Neural progenitor cell (in vitro differentiated cells): ENCODE measurements around the gene TLK1. TPM values are rescaled to one million over a fixed set of nuclear protein-coding genes. Genes with fewer than 3 reads are reported as not detected.
A peak's percentile ranks its signal among the peaks of the same experiment; 100 is the strongest.

Experiments
- DNase-seq: peaks from one replicate; pipeline ENCODE4 v3.0.0-alpha.2; 2016; ENCODE audit warnings: low spot score
- H2AFZ ChIP-seq: fragments of 200-600 bp; sonication (generic); replicated peaks from 2 replicates; pipeline ENCODE4 v1.6.1; 2016; ENCODE audit warnings: antibody characterized with exemption
- H3F3A ChIP-seq: fragments of 200-600 bp; sonication (generic); 2 replicates; pipeline ENCODE4 v1.6.1; 2016; ENCODE audit warnings: antibody characterized with exemption, low read depth
- H3K27ac ChIP-seq: fragments of 200-600 bp; sonication (generic); 2 replicates; pipeline ENCODE4 v1.5.1; 2016; ENCODE audit warnings: mild to moderate bottlenecking
- H3K27me3 ChIP-seq: fragments of 200-600 bp; sonication (generic); 2 replicates; pipeline ENCODE4 v1.6.1; 2016; ENCODE audit warnings: mild to moderate bottlenecking, moderate library complexity
- H3K36me3 ChIP-seq: fragments of 200-600 bp; sonication (generic); 2 replicates; pipeline ENCODE4 v1.5.1; 2016
- H3K4me1 ChIP-seq: fragments of 200-600 bp; sonication (generic); 2 replicates; pipeline ENCODE4 v1.6.1; 2016; ENCODE audit warnings: mixed run types
- H3K4me2 ChIP-seq: fragments of 200-600 bp; sonication (generic); 2 replicates; pipeline ENCODE4 v1.6.1; 2016
- H3K4me3 ChIP-seq: fragments of 200-600 bp; sonication (generic); 2 replicates; pipeline ENCODE4 v1.5.1; 2016
- H3K79me2 ChIP-seq: fragments of 200-600 bp; sonication (generic); 2 replicates; pipeline ENCODE4 v1.6.1; 2016; ENCODE audit warnings: low read depth
- H3K9ac ChIP-seq: fragments of 200-600 bp; sonication (generic); 2 replicates; pipeline ENCODE4 v1.6.1; 2016
- H3K9me3 ChIP-seq: fragments of 200-600 bp; sonication (generic); 2 replicates; pipeline ENCODE4 v1.5.1; 2016; ENCODE audit warnings: low read depth
- H4K20me1 ChIP-seq: fragments of 200-600 bp; sonication (generic); 2 replicates; pipeline ENCODE4 v1.6.1; 2016; ENCODE audit warnings: low read depth
- H3K27ac Mint-ChIP-seq: 3 replicates; pipeline ENCODE4 v1.8.0; 2021; ENCODE audit warnings: mixed read lengths
- H3K27me3 Mint-ChIP-seq: 2 replicates; pipeline ENCODE4 v1.8.0; 2022; ENCODE audit warnings: low read depth, mild to moderate bottlenecking, inconsistent platforms, moderate library complexity, mixed read lengths; ENCODE audit not compliant: insufficient read depth
- H3K36me3 Mint-ChIP-seq: 3 replicates; pipeline ENCODE4 v1.8.0; 2021; ENCODE audit warnings: mixed read lengths
- H3K4me1 Mint-ChIP-seq: 3 replicates; pipeline ENCODE4 v1.8.0; 2021; ENCODE audit warnings: mixed read lengths
- H3K4me3 Mint-ChIP-seq: 3 replicates; pipeline ENCODE4 v1.8.0; 2021; ENCODE audit warnings: mild to moderate bottlenecking, moderate library complexity, mixed read lengths
- H3K9me3 Mint-ChIP-seq: 3 replicates; pipeline ENCODE4 v1.8.0; 2020; ENCODE audit warnings: mixed read lengths
- CTCF ChIP-seq: fragments of 200-600 bp; sonication (generic); IDR thresholded peaks from 2 replicates; pipeline ENCODE4 v1.5.1; 2017; ENCODE audit warnings: antibody characterized with exemption, mild to moderate bottlenecking
- EZH2 ChIP-seq: fragments of 200-600 bp; sonication (generic); IDR thresholded peaks from 2 replicates; pipeline ENCODE4 v1.6.1; 2017; ENCODE audit warnings: antibody characterized with exemption, mild to moderate bottlenecking, moderate library complexity
- EZH2phosphoT487 ChIP-seq: fragments of 200-600 bp; sonication (generic); IDR thresholded peaks from 2 replicates; pipeline ENCODE4 v1.6.1; 2017; ENCODE audit warnings: antibody characterized with exemption
- total RNA-seq: library from RNA; depleted of rRNA; stranded (reverse); fragments of >200 nt; gene quantifications from 2 replicates; pipeline ENCODE4 v1.2.3, GENCODE V29; 2015; ENCODE audit warnings: low replicate concordance

Gene TLK1
- 26.4 and 31.1 TPM in 2 replicates for total RNA-seq

DNA sequence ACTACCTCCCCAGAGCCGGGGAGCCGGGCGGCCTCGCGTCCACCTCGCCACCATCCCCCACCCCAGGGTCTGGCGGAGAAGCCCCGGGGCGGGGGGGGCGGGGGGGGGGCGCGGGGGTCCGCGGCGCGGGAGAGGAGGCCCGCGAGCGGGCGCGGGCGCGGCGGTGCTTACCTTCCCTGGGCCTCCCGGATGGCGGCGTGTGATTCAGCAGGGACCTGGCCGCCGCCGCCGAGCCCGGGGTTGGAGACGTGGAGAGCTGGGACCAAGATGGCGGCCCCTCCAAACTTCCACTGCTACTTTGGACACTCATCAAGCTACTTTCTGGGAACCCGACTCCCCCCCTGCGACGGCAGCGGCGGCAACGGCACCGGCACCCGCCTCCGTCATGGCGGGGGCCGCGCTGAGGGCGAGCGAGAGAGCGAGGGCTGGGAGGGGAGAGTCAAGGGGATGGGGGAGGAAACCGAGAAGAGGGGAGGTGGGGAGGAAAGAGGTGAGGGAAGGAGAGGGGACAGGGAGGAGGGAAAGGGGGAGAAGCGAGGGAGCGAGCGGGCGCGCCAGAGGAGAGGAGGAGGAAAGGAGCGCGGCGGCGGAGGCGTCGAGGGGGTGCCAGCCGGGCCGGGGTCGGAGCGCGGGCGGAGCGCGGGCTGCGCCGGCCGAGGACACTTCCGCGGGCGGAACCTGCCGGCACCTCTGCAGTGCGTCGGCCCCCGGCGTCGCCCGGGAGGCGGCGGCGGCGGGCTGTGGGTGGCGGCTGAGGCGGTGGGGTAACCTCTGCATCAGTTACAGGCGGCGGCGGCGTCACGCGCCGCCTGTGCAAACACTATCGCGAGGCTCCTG is at the start of gene TLK1:
TLK1 (minus strand) TSS at position 775 of the 837 bp plus-strand sequence; CDS start at position 310, 465 bp downstream.
- TF ChIP-seq EZH2phosphoT487: no peak
- no peak for TF ChIP-seq EZH2
- TF ChIP-seq CTCF: no peak
- H3K9ac ChIP-seq: peak within 1 kb of the TSS; percentile 76
- peaks cover 73% of the 10 kb centered on the region for H3K79me2 ChIP-seq
- peak within 1 kb of the TSS; percentile 93 for H3K4me2 ChIP-seq
- H2AFZ ChIP-seq: peak within 1 kb of the TSS; percentile 97
- Mint-ChIP-seq H3K4me3 (peak within 1 kb of the TSS; percentile 100), H3K9me3 (peaks cover 2% of the 10 kb centered on the region), H3K27ac (peak within 1 kb of the TSS; percentile 99), H3K36me3 (no peaks in the 10 kb centered on the region), H3K27me3 (peaks cover 2% of the 10 kb centered on the region), H3K4me1 (peaks cover 37% of the 10 kb centered on the region)
- H4K20me1 ChIP-seq: peaks cover 33% of the 10 kb centered on the region
- H3K4me1 ChIP-seq: peaks cover 30% of the 10 kb centered on the region
- peak within 1 kb of the TSS; percentile 76 for H3K4me3 ChIP-seq
- peak within 1 kb of the TSS; percentile 97 for H3K27ac ChIP-seq
- no peaks in the 10 kb centered on the region for H3K36me3 ChIP-seq
- H3K27me3 ChIP-seq: no peaks in the 10 kb centered on the region
- DNase-seq: peak; percentile 82
- H3F3A ChIP-seq: peaks cover 23% of the 10 kb centered on the region
- H3K9me3 ChIP-seq: no peaks in the 10 kb centered on the region

DNA sequence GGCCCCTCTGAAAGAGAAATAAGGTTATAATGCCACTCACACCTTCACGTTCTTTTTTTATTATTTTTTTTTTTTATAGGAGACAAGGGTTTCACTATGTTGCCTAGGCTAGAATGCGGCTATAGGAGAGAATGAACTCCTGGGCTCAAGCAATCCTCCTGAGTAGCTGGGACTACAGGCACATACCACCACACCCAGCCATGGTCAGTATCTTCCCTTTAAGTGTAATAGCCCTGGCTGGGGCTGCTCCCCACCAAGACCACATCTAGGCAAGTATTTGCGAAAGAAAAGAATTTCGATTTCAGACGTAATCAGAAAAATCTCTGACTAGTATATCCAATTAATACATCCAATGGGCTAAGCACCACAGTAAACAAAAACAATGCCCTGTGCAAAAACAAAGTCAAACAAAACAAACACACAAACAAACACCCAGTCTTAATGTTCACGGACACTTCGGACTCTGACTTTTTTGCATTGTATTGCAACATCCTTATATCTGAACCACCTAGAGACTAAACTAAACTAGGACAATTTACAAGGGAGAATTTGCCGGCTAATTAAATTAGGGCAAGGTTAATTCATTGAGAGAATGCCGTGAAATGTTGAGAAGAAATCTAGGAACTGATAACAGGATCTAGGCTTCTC is 49.6 kb upstream of the TLK1 start:
- H3K9me3 Mint-ChIP-seq: no peaks in the 10 kb centered on the region
- no peaks in the 10 kb centered on the region for H3K9me3 ChIP-seq
- H3K4me1 Mint-ChIP-seq: no peaks in the 10 kb centered on the region
- no peak for DNase-seq
- H3K27me3 Mint-ChIP-seq: peaks cover 2% of the 10 kb centered on the region
- H4K20me1 ChIP-seq: no peaks in the 10 kb centered on the region
- H2AFZ ChIP-seq: no peak overlapping the region
- H3K36me3 Mint-ChIP-seq: no peaks in the 10 kb centered on the region
- H3K9ac ChIP-seq: no peak overlapping the region
- no peak overlapping the region for H3K4me2 ChIP-seq
- H3K27ac Mint-ChIP-seq: no peak overlapping the region
- H3K4me3 Mint-ChIP-seq: no peak overlapping the region
- peaks cover 8% of the 10 kb centered on the region for H3K4me1 ChIP-seq
- no peaks in the 10 kb centered on the region for H3K79me2 ChIP-seq
- peaks cover 4% of the 10 kb centered on the region for H3F3A ChIP-seq
- H3K36me3 ChIP-seq: no peaks in the 10 kb centered on the region
- no peaks in the 10 kb centered on the region for H3K27me3 ChIP-seq
- no peak overlapping the region for H3K27ac ChIP-seq
- no peak overlapping the region for H3K4me3 ChIP-seq
- TF ChIP-seq CTCF (no peak), EZH2phosphoT487 (no peak)

- H3K9me3 Mint-ChIP-seq: no peaks in the 10 kb centered on the region
- H3K27ac Mint-ChIP-seq: no peak overlapping the region
- H3K4me3 Mint-ChIP-seq: no peak overlapping the region
Observed at GRCh38 chr2:171208657-171209056, 48.0 kb upstream of the TLK1 start.

More at GRCh38 chr2:171208657-171209056, 48.0 kb upstream of the TLK1 start:
- no peaks in the 10 kb centered on the region for H3K27me3 ChIP-seq
- no peak for TF ChIP-seq EZH2
- TF ChIP-seq CTCF: no peak
- no peak for TF ChIP-seq EZH2phosphoT487
- H3K36me3 Mint-ChIP-seq: no peaks in the 10 kb centered on the region
- no peaks in the 10 kb centered on the region for H3K79me2 ChIP-seq
- no peak overlapping the region for H3K4me2 ChIP-seq
- H2AFZ ChIP-seq: no peak overlapping the region
- H3K27me3 Mint-ChIP-seq: peaks cover 2% of the 10 kb centered on the region
- H3F3A ChIP-seq: peaks cover 4% of the 10 kb centered on the region
- H3K9me3 ChIP-seq: no peaks in the 10 kb centered on the region
- H4K20me1 ChIP-seq: no peaks in the 10 kb centered on the region
- no peak overlapping the region for H3K9ac ChIP-seq
- H3K27ac ChIP-seq: no peak overlapping the region
- no peaks in the 10 kb centered on the region for H3K36me3 ChIP-seq
- no peaks in the 10 kb centered on the region for H3K4me1 Mint-ChIP-seq
- DNase-seq: no peak
- H3K4me3 ChIP-seq: no peak overlapping the region
- H3K4me1 ChIP-seq: no peaks in the 10 kb centered on the region
